Type B pancreatic cell (in vitro differentiated cells): ENCODE data around the gene ATRNL1. TPM values are rescaled to one million over a fixed set of nuclear protein-coding genes. Genes with fewer than 3 reads are reported as not detected.

Source experiments
- DNase-seq: peaks from one replicate; pipeline ENCODE4 v3.0.0; 2021; ENCODE audit warnings: mixed read lengths; ENCODE audit not compliant: unreplicated experiment; ENCODE audit errors: extremely low spot score
- H3K27ac Mint-ChIP-seq: 2 replicates; pipeline ENCODE4 v1.8.0; 2021; ENCODE audit warnings: mild to moderate bottlenecking, mixed read lengths
- H3K27me3 Mint-ChIP-seq: 2 replicates; pipeline ENCODE4 v1.8.0; 2021; ENCODE audit warnings: mixed read lengths
- H3K36me3 Mint-ChIP-seq: 2 replicates; pipeline ENCODE4 v1.8.0; 2021; ENCODE audit warnings: mixed read lengths
- H3K4me1 Mint-ChIP-seq: one replicate; pipeline ENCODE4 v1.8.0; 2021; ENCODE audit warnings: mixed read lengths; ENCODE audit not compliant: unreplicated experiment
- H3K4me3 Mint-ChIP-seq: 2 replicates; pipeline ENCODE4 v1.8.0; 2021; ENCODE audit warnings: mild to moderate bottlenecking, mixed read lengths
- H3K9me3 Mint-ChIP-seq: 2 replicates; pipeline ENCODE4 v1.8.0; 2021; ENCODE audit warnings: mixed read lengths
- CTCF ChIP-seq: fragments of 200-600 bp; sonication (generic); conservative IDR thresholded peaks from 2 replicates; pipeline ENCODE4 v1.5.0; 2021; ENCODE audit warnings: antibody characterized with exemption, mild to moderate bottlenecking
- total RNA-seq: library from RNA; stranded (reverse); gene quantifications from 2 replicates; pipeline ENCODE4 v1.2.1, GENCODE V29; 2021; ENCODE audit warnings: low replicate concordance

ATRNL1 gene
- total RNA-seq, 1 donor from 2014 or later, result 38.4 TPM

DNA sequence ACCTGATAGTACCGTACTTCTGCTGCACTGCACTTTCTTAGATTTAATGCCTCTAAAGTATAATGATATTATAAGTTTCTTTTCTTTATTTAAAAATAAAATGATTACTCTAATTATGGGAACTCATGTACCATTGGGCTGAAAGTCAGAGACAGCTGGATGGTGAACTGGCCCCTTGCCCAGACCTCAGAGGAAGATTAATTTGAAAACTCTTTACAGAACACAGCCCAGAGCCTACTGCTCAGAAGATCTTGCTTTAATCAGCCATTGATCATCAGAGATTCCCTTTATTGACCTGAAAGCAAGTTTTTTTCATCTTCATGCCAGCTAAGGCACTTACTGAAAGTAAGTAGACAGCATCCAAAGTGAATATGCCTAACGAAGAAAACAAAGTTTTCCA, 838.1 kb downstream of the ATRNL1 start:
- peaks cover 10% of the 10 kb centered on the region for H3K27me3 Mint-ChIP-seq
- no peaks in the 10 kb centered on the region for H3K9me3 Mint-ChIP-seq
- peaks cover 5% of the 10 kb centered on the region for H3K4me1 Mint-ChIP-seq
- no peak for DNase-seq
- no peak for TF ChIP-seq CTCF
- no peak overlapping the region for H3K4me3 Mint-ChIP-seq
- H3K36me3 Mint-ChIP-seq, result no peaks in the 10 kb centered on the region
- no peak overlapping the region for H3K27ac Mint-ChIP-seq

DNA sequence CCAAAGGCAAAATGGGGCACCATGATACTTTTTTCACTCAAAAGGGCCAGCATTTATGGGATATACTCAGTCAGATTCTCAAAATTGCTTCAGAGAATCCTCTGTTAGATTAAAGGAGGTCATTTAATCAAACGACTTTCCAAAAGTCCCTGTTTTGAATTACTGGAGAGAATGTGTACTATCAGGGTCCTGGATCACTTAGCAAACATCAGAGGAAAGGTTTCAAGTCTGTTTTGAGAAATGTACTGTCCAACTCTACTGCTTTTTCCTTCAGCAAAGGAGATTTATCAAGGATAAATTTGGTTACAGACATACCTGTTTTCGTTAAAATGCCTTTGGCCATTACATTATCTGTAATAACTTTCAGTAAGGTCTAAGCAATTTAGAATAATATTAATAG, 838.9 kb downstream of the ATRNL1 start:
- H3K36me3 Mint-ChIP-seq, result no peaks in the 10 kb centered on the region
- no peak for DNase-seq
- no peak overlapping the region for H3K4me3 Mint-ChIP-seq
- peaks cover 5% of the 10 kb centered on the region for H3K4me1 Mint-ChIP-seq
- no peak overlapping the region for H3K27ac Mint-ChIP-seq
- TF ChIP-seq CTCF, result no peak
- peaks cover 6% of the 10 kb centered on the region for H3K27me3 Mint-ChIP-seq
- no peaks in the 10 kb centered on the region for H3K9me3 Mint-ChIP-seq

DNA sequence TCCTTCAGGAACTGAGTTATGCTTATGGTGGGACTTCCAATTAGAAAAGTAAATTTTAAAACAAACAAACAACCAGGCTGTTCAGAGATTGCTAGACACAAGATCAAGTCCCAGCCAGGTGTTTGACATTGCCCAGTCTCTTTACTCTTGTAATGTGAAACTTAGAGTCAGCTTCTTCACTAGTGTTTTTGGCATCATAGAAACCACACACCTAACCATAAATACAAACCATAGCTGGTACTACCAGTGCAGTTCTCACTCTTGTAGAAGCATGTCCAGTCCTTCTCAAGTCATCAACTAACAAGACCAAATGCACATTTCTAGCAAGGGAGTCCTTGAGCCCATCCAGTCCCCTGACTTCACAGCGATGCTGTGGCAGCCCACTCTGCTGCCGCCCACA, 839.9 kb downstream of the ATRNL1 start:
- peaks cover 5% of the 10 kb centered on the region for H3K4me1 Mint-ChIP-seq
- peaks cover 5% of the 10 kb centered on the region for H3K27me3 Mint-ChIP-seq
- H3K27ac Mint-ChIP-seq, result no peak overlapping the region
- H3K36me3 Mint-ChIP-seq, result no peaks in the 10 kb centered on the region
- H3K9me3 Mint-ChIP-seq, result no peaks in the 10 kb centered on the region
- no peak for DNase-seq
- H3K4me3 Mint-ChIP-seq, result no peak overlapping the region
- no peak for TF ChIP-seq CTCF

- no peak for DNase-seq
- H3K27me3 Mint-ChIP-seq, result peaks cover 5% of the 10 kb centered on the region
- H3K27ac Mint-ChIP-seq, result no peak overlapping the region
- peaks cover 5% of the 10 kb centered on the region for H3K4me1 Mint-ChIP-seq
- no peak overlapping the region for H3K4me3 Mint-ChIP-seq
- peaks cover 14% of the 10 kb centered on the region for H3K9me3 Mint-ChIP-seq
- H3K36me3 Mint-ChIP-seq, result no peaks in the 10 kb centered on the region
- TF ChIP-seq CTCF, result no peak
These were observed 842.6 kb downstream of the ATRNL1 start for GRCh38 chr10:115935731-115936130.

DNA sequence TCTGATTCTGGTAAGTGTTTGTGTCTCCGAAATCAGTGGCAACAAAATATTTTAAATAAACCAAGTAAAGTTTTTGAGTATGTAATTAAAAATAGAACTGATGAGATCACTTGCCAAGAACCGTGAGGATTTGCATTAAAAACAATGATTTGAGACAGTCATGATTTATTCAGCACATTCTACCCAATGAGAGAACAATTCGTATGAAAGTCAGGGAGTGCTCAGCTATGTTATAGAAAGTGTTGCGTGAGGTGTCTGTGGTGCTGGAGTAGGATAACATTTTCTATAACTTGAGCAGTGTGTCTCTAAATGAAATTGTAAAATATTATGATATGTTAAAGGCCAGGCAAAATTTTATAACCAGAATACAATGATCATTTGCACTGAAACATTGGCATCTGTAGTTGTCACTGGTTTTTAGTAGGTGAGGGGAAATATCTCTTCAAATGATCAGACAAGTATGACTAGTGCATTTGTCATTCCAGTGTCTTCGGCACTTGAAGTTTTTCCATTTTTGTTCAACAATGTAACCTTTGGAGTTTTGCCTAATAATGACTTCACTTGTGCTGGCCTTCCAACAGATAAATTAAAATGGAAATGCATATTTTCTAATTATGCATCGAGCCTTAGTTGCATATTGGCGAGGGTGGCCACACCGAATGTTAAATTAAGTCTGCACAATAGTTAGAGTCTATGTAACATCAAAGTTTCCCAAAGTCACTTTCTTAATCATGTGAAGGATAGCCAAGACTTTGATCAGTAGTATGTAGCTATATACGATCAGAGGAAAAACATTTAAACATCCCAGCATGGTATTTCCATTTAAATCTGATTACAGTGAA, 844.0 kb downstream of the ATRNL1 start:
- Mint-ChIP-seq H3K27ac (no peak overlapping the region), H3K4me3 (no peak overlapping the region), H3K4me1 (peaks cover 2% of the 10 kb centered on the region), H3K9me3 (peaks cover 14% of the 10 kb centered on the region), H3K36me3 (no peaks in the 10 kb centered on the region), H3K27me3 (peaks cover 5% of the 10 kb centered on the region)
- no peak for TF ChIP-seq CTCF
- no peak for DNase-seq
